Measurements from ENCODE around the gene SLC25A26. TPM values are rescaled to one million over a fixed set of nuclear protein-coding genes. Genes with fewer than 3 reads are reported as not detected.

SLC25A26 gene
- total RNA-seq, 4 donors from 2014 or later: 4.2 to 17.3 (median 12.2) TPM

DNA sequence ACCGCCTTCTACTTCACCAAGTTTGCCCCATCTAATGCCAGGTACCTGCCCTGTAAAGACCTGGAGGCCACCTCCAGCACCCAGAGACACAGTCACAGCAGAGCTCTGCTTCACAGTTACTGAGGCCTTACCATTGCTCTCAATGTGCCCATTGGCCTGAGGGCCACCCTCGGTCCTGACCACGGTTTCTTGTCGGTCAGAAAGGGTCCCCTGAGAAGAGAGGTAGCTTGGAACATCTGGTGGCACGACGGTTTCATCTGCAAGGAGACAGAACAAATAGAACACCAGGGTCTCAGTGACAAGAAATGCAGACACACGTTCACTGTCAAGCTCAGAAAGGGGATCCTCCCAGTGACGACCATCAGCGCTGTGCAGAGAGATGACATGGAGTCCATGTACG lies 161.3 kb downstream of the SLC25A26 start:
- peak overlapping the region in 2 of 4 donors; percentile 40 to 53 for H3K27ac ChIP-seq

GRCh38 chr3:66383023-66383422 lies 162.2 kb downstream of the SLC25A26 start:
- intact Hi-C loops (cut with DNase I; ENCODE audit: low total_unique reads): no loop called here

More for the DNA sequence above, 161.3 kb downstream of the SLC25A26 start:
- in situ Hi-C loops (cut with MboI; ENCODE audit: low pct_ligation_motif_present in 1 of 4, low pct_unique_long_range_greater_than_20kb in 1 of 4, low sequenced_read_pairs in 3 of 4) (loop anchor here in 1 of 4 donors (10.0 kb wide), 1 partner anchor 97 kb away; no protein-coding TSS in a partner anchor), intact Hi-C loops (cut with DNase I; ENCODE audit: low total_unique reads) (no loop called here)
- H3K9me3 ChIP-seq: no peaks in the 10 kb centered on the region
- TF ChIP-seq POLR2A (IDR thresholded peaks at IDR 0.05) (no peak), POLR2AphosphoS5 (IDR thresholded peaks at IDR 0.05) (no peak), EP300 (IDR thresholded peaks at IDR 0.05; ENCODE audit: low read depth) (no peak)
- TF ChIP-seq, protein P1, sequence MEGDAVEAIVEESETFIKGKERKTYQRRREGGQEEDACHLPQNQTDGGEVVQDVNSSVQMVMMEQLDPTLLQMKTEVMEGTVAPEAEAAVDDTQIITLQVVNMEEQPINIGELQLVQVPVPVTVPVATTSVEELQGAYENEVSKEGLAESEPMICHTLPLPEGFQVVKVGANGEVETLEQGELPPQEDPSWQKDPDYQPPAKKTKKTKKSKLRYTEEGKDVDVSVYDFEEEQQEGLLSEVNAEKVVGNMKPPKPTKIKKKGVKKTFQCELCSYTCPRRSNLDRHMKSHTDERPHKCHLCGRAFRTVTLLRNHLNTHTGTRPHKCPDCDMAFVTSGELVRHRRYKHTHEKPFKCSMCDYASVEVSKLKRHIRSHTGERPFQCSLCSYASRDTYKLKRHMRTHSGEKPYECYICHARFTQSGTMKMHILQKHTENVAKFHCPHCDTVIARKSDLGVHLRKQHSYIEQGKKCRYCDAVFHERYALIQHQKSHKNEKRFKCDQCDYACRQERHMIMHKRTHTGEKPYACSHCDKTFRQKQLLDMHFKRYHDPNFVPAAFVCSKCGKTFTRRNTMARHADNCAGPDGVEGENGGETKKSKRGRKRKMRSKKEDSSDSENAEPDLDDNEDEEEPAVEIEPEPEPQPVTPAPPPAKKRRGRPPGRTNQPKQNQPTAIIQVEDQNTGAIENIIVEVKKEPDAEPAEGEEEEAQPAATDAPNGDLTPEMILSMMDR (IDR thresholded peaks at IDR 0.05): no peak
- H3K4me1 ChIP-seq: peaks cover 6 to 13% (median 6%) of the 10 kb centered on the region in 4 donors
- no peaks in the 10 kb centered on the region for H3K27me3 ChIP-seq
- DNase-seq: no peak
- H3K4me3 ChIP-seq: no peak overlapping the region
- 92% methylated on average over 10 of the region's 10 CpGs; no CpG with 5 or more reads in 1 of the 2 donors for WGBS, 2 donors (ENCODE audit: low coverage in 1 of 2)
- H3K36me3 ChIP-seq: peaks cover 0 to 79% (median 34%) of the 10 kb centered on the region in 4 donors

GRCh38 chr3:66383998-66384745 lies 163.4 kb downstream of the SLC25A26 start:
- Histone ChIP-seq H3K27ac (no peak overlapping the region), H3K4me1 (peaks cover 0 to 3% (median 0%) of the 10 kb centered on the region in 4 donors), H3K36me3 (peaks cover 0 to 66% (median 29%) of the 10 kb centered on the region in 4 donors), H3K4me3 (no peak overlapping the region), H3K27me3 (no peaks in the 10 kb centered on the region), H3K9me3 (no peaks in the 10 kb centered on the region)
- intact Hi-C loops (cut with DNase I; ENCODE audit: low total_unique reads): no loop called here
- 93 to 95% methylated on average over 4 to 20 of the region's 20 CpGs for WGBS, 2 donors (ENCODE audit: low coverage in 1 of 2)
- in situ Hi-C loops (cut with MboI; ENCODE audit: low pct_ligation_motif_present in 1 of 4, low pct_unique_long_range_greater_than_20kb in 1 of 4, low sequenced_read_pairs in 3 of 4): loop anchor here in 1 of 4 donors (10.0 kb wide), 1 partner anchor 99 kb away; no protein-coding TSS in a partner anchor
- no peak for TF ChIP-seq POLR2AphosphoS5 (IDR thresholded peaks at IDR 0.05)
- TF ChIP-seq, protein P1 (IDR thresholded peaks at IDR 0.05): no peak
- TF ChIP-seq EP300 (IDR thresholded peaks at IDR 0.05; ENCODE audit: low read depth): no peak
- TF ChIP-seq POLR2A (IDR thresholded peaks at IDR 0.05): no peak
- DNase-seq: no peak

More at GRCh38 chr3:66383023-66383422, 162.2 kb downstream of the SLC25A26 start:
- H3K27ac ChIP-seq: peak overlapping the region in 1 of 4 donors; percentile 53
- no peak for TF ChIP-seq EP300 (IDR thresholded peaks at IDR 0.05; ENCODE audit: low read depth)
- TF ChIP-seq POLR2A (IDR thresholded peaks at IDR 0.05): no peak
- TF ChIP-seq, protein P1 (IDR thresholded peaks at IDR 0.05): no peak
- peaks cover 0 to 4% (median 1%) of the 10 kb centered on the region in 4 donors for H3K4me1 ChIP-seq
- no peaks in the 10 kb centered on the region for H3K27me3 ChIP-seq
- peaks cover 0 to 73% (median 34%) of the 10 kb centered on the region in 4 donors for H3K36me3 ChIP-seq
- no peak for DNase-seq
- in situ Hi-C loops (cut with MboI; ENCODE audit: low pct_ligation_motif_present in 1 of 4, low pct_unique_long_range_greater_than_20kb in 1 of 4, low sequenced_read_pairs in 3 of 4): loop anchor here in 1 of 4 donors (10.0 kb wide), 1 partner anchor 98 kb away; no protein-coding TSS in a partner anchor
- no peaks in the 10 kb centered on the region for H3K9me3 ChIP-seq
- 90% methylated on average over 18 of the region's 18 CpGs; no CpG with 5 or more reads in 1 of the 2 donors for WGBS, 2 donors (ENCODE audit: low coverage in 1 of 2)
- no peak overlapping the region for H3K4me3 ChIP-seq

- TF ChIP-seq EP300 (IDR thresholded peaks at IDR 0.05; ENCODE audit: low read depth) (no peak), POLR2AphosphoS5 (IDR thresholded peaks at IDR 0.05) (no peak), POLR2A (IDR thresholded peaks at IDR 0.05) (no peak)
- TF ChIP-seq, protein P1 (IDR thresholded peaks at IDR 0.05): no peak
- intact Hi-C loops (cut with DNase I; ENCODE audit: low total_unique reads) (no loop called here), in situ Hi-C loops (cut with MboI; ENCODE audit: low pct_ligation_motif_present in 1 of 4, low pct_unique_long_range_greater_than_20kb in 1 of 4, low sequenced_read_pairs in 3 of 4) (loop anchor here in 1 of 4 donors (10.0 kb wide), 1 partner anchor 100 kb away; no protein-coding TSS in a partner anchor)
- H3K4me3 ChIP-seq: no peak overlapping the region
- H3K4me1 ChIP-seq: peaks cover 0 to 3% (median 0%) of the 10 kb centered on the region in 4 donors
- peak overlapping the region in 1 of 4 donors; percentile 30 for H3K27ac ChIP-seq
- no peaks in the 10 kb centered on the region for H3K27me3 ChIP-seq
- no peaks in the 10 kb centered on the region for H3K9me3 ChIP-seq
- H3K36me3 ChIP-seq: peaks cover 0 to 58% (median 25%) of the 10 kb centered on the region in 4 donors
- DNase-seq: no peak
Measured at GRCh38 chr3:66385066-66385465, 164.3 kb downstream of the SLC25A26 start.

Measured in transverse colon (tissue), 4 donors.